Measurements from ENCODE around the gene CIDEB. TPM values are rescaled to one million over a fixed set of nuclear protein-coding genes. Genes with fewer than 3 reads are reported as not detected.

The CIDEB gene
- total and polyA plus RNA-seq, 2 of the 13 experiments (the other 11 are each of a cell fraction or from before 2014, with no cell fraction given) = 35.8 to 110 TPM

DNA sequence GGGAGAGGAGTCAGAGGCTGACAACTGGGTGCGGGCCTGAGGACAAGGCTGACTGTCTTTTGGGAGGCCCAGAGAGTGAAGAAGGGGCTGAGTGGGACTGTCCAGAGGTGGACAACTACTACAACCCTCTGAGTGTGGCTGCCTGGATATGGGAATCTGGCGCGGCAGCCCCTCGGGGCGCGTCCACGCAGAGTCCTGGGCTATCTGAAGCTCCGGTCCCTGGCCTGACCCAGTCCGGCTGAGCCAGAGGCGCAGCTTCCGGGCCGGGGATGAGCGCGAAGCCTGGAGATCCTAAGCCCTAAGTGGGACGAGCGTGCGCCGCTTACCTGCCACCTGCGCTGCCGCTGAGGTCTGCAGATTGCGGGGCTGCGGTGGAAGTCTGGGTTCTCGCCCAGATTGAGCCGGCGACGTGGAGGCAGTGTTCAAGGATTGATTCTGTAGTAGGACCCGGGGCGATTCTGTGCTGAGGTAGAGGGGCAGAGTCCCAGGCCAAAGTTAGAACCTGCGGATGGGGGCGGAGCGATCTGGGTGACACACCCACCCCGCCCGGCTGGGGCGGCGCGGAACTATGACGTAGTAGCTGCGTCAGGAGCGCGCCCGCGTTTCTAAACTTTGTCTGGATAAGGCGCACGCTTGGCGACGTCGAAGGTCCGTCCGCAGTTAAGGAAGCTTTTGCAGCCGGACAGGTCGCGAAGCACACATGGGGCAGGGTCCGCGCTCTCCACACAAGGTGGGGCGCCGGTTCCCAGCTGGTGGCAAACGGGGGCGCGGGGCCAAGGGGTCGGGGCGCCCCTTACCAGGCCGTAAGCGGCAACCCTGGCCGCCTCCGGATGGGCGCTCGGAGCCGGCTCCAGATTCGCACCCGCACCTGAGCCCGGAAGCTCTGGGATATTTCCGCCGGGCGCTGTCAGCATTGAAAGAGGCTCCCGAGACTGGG lies 8.3 kb downstream of the CIDEB start, which contains the start of the genes DHRS1 and NOP9 (continued):
- TF ChIP-seq KAT2B (IDR thresholded peaks at IDR 0.05; ENCODE audit: borderline replicate concordance, low read depth, low read length) (no peak), ZNF547 (CRISPR knock-in tag; IDR thresholded peaks at IDR 0.05) (peak; percentile 99), ZNF292 (CRISPR knock-in tag; IDR thresholded peaks at IDR 0.05; ENCODE audit: borderline replicate concordance, low read depth) (peak; percentile 96), CSRNP1 (CRISPR knock-in tag; IDR thresholded peaks at IDR 0.05) (peak; percentile 92), ZBTB49 (CRISPR knock-in tag; IDR thresholded peaks at IDR 0.05; ENCODE audit: borderline replicate concordance) (peak; percentile 24; the same call in 1 of the 2 replicates)

DNA sequence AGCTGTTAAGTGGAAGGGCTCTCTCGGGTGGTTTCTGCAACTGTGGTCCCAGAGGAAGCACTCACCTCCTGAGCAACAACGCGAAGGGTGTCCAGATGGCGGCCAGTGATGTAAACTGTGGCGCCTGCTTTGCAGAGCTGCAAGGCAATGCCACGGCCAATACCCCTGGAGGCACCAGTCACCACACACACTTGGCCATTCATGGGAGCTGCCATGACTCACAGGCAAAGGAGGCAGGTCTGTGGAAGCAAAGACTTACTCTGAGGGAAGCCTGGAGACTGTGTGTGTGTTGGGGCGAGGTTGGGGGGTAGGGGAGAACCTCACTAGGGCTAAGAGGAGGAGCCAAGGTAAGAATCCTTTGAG lies 8.9 kb downstream of the CIDEB start:
- Histone ChIP-seq H3K4me3 (replicated peaks in 1 of 3; ENCODE audit: insufficient read depth in 1 of 3, low read depth in 2 of 3, low read length in 3 of 3) (peak overlapping the region; percentile 79 to 98 (median 89)), H3K4me1 (ENCODE audit: insufficient read depth, low read length) (peaks cover 45% of the 10 kb centered on the region), H3K4me2 (ENCODE audit: low read depth, low read length) (peak overlapping the region; percentile 99), H3K27ac (ENCODE audit: extremely low read length, insufficient read depth, low read length) (peak overlapping the region; percentile 83), H4K20me1 (ENCODE audit: insufficient read depth, low read length) (0 out of 2 replicates have a peak, but pooled peaks cover 4% of the 10 kb centered on the region), H2AFZ (ENCODE audit: low read length) (no peak overlapping the region), H3K79me2 (ENCODE audit: insufficient read depth, low read length) (peaks cover 39% of the 10 kb centered on the region), H3K9ac (ENCODE audit: insufficient read depth, low read depth, low read length) (peak overlapping the region; percentile 92), H3K36me3 (replicated peaks in 1 of 2; ENCODE audit: control insufficient read depth in 1 of 2, insufficient read depth in 2 of 2, low read length in 2 of 2) (peaks cover 37 to 54% of the 10 kb centered on the region in 2 experiments), H3K27me3 (ENCODE audit: control insufficient read depth in 1 of 2, insufficient read depth in 2 of 2, low read length in 2 of 2) (no peaks in the 10 kb centered on the region; a peak in 1 of 5 replicates), H3K9me3 (ENCODE audit: low read length) (no peaks in the 10 kb centered on the region)
- no TSS peak for BruUV-seq (replicated peaks)
- in situ Hi-C loops (cut with HindIII; ENCODE audit: extremely low pct_ligation_motif_present, low pct_unique_long_range_greater_than_20kb) = loop anchor here (5.0 kb wide), 1 partner anchor 57 kb away; the partner anchor contains the start of gene TINF2
- ATAC-seq = peak; percentile 70
- FAIRE-seq = no peak
- intact Hi-C loops (cut with micrococcal nuclease; ENCODE audit: unreplicated experiment) = loop anchor here (1.0 to 10.0 kb wide), 3 partner anchors 8 to 994 kb away; partner anchors contain the start of genes BCL2L2, CIDEB, EMC9 and PPP1R3E
- CTCF ChIA-PET (ENCODE audit: low intra/inter-chr PET ratio, low total read pairs) = interaction anchor here (1.4 to 5.7 kb wide), 7 partner anchors 10 to 85 kb away, joined by 4 to 217 read pairs (median 10); partner anchors contain the start of genes CHMP4A, CIDEB, LTB4R2 and MDP1
- DNase-seq (ENCODE audit: low spot score) = peak; percentile 82
- POLR2A ChIA-PET = interaction anchor here (0.8 to 24.7 kb wide), 25 partner anchors 9 to 542 kb away, joined by 3 to 850 read pairs (median 11); partner anchors contain the start of genes CBLN3, CHMP4A, CIDEB and DCAF11
- 13% methylated on average over 7 of the region's 7 CpGs for WGBS (ENCODE audit: low lambda C conversion rate)
- TF ChIP-seq JUND (CRISPR knock-in tag; IDR thresholded peaks at IDR 0.05) (peak; percentile 50), MXI1 (IDR thresholded peaks at IDR 0.05; ENCODE audit: borderline replicate concordance, low read depth, low read length) (peak; percentile 42; the same call in 1 of the 3 replicates), ZNF644 (CRISPR knock-in tag; IDR thresholded peaks at IDR 0.05; ENCODE audit: low read depth) (peak; percentile 87), ZMAT3 (CRISPR knock-in tag; conservative IDR thresholded peaks at IDR 0.05) (no peak), ZFP82 (CRISPR knock-in tag; IDR thresholded peaks at IDR 0.05; ENCODE audit: borderline replicate concordance) (0 out of 2 replicates have a peak, but pooled peaks have one; percentile 3), ZNF510 (CRISPR knock-in tag; IDR thresholded peaks at IDR 0.05; ENCODE audit: low read depth) (0 out of 2 replicates have a peak, but pooled peaks have one; percentile 29), ZNF674 (CRISPR knock-in tag; IDR thresholded peaks at IDR 0.05; ENCODE audit: low read depth) (peak; percentile 87; the same call in 1 of the 2 replicates), YY1 (IDR thresholded peaks at IDR 0.05; ENCODE audit: insufficient read depth, insufficient replicate concordance, low read depth, low read length) (peak; percentile 69), HCFC1 (IDR thresholded peaks at IDR 0.05; ENCODE audit: low read depth, low read length) (peak; percentile 10; the same call in 1 of the 2 replicates), ZNF430 (CRISPR knock-in tag; IDR thresholded peaks at IDR 0.05) (peak; percentile 76; the same call in 1 of the 2 replicates)

Data from HepG2 (cell line).